ENCODE measurements around the gene FBLN2.

The FBLN2 gene

GRCh38 chr3:13636874-13637273, 87.9 kb downstream of the FBLN2 start:
- Histone ChIP-seq H2BK5ac (ENCODE audit: low read length) (no peak overlapping the region), H4K91ac (ENCODE audit: low read depth, low read length, poor library complexity) (no peak overlapping the region), H3K4ac (ENCODE audit: low read length) (no peak overlapping the region), H3K18ac (ENCODE audit: low read length) (peak overlapping the region; percentile 32), H3K27me3 (ENCODE audit: control insufficient read depth in 3 of 3, insufficient read depth in 3 of 3, low read depth in 1 of 3, low read length in 3 of 3) (peaks cover 0 to 3% (median 0%) of the 10 kb centered on the region in 3 experiments), H3K9me3 (replicated peaks in 1 of 2; ENCODE audit: control insufficient read depth in 2 of 2, insufficient read depth in 1 of 2, low read depth in 1 of 2, low read length in 2 of 2) (no peaks in the 10 kb centered on the region), H3K4me1 (ENCODE audit: control insufficient read depth in 2 of 2, insufficient read depth in 1 of 2, low read depth in 1 of 2, low read length in 2 of 2) (peaks cover 4 to 6% of the 10 kb centered on the region in 2 donors), H3K27ac (replicated peaks; ENCODE audit: low read length) (no peak overlapping the region), H2BK120ac (ENCODE audit: low read depth, low read length) (no peak overlapping the region), H2BK15ac (ENCODE audit: low read length) (no peak overlapping the region), H3K36me3 (replicated peaks in 1 of 2; ENCODE audit: control insufficient read depth in 2 of 2, insufficient read depth in 2 of 2, low read length in 2 of 2) (no peaks in the 10 kb centered on the region), H4K8ac (ENCODE audit: low read depth, low read length) (no peak overlapping the region), H3K4me3 (ENCODE audit: low read length in 2 of 2) (no peak overlapping the region), H3K14ac (ENCODE audit: low read length) (no peak overlapping the region), H2AFZ (ENCODE audit: low read length) (no peak overlapping the region), H2BK12ac (ENCODE audit: low read length) (no peak overlapping the region), H3K79me1 (ENCODE audit: low read depth, low read length) (no peaks in the 10 kb centered on the region), H2AK5ac (ENCODE audit: low read depth, low read length) (no peak overlapping the region), H3K4me2 (ENCODE audit: insufficient read depth, low read length, poor library complexity, severe bottlenecking) (no peak overlapping the region), H3K23ac (ENCODE audit: low read depth, low read length, poor library complexity) (no peak overlapping the region), H3K9ac (ENCODE audit: low read depth, low read length, poor library complexity) (no peak overlapping the region)
- DNase-seq (ENCODE audit: low spot score): no peak
- no CpG with 5 or more reads among the region's 8 CpGs for WGBS, 2 donors (ENCODE audit: extremely low coverage in 2 of 2, insufficient read length in 2 of 2, insufficient replicate concordance in 1 of 2)

DNA sequence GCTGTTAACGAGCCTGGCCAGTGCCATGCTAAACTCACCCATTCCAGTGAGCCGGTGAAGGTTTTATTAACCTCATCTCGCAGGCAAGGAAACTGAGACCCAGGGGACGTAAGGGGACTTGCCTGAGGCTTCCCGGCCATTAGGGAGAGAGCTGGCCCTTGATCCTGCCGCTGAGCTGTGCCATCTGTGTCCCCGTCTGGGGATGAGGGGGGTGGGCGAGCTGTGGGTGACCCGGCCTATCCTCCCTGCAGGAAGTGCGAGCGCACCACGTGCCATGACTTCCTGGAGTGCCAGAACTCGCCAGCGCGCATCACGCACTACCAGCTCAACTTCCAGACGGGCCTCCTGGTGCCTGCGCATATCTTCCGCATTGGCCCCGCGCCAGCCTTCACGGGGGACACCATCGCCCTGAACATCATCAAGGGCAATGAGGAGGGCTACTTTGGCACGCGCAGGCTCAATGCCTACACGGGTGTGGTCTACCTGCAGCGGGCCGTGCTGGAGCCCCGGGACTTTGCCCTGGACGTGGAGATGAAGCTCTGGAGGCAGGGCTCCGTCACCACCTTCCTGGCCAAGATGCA, 88.5 kb downstream of the FBLN2 start:
- no peak overlapping the region for H2BK5ac ChIP-seq (ENCODE audit: low read length)
- H3K14ac ChIP-seq (ENCODE audit: low read length): peak overlapping the region; percentile 9
- H3K23ac ChIP-seq (ENCODE audit: low read depth, low read length, poor library complexity): peak overlapping the region; percentile 26
- H2AK5ac ChIP-seq (ENCODE audit: low read depth, low read length): peak overlapping the region; percentile 10
- H3K4me3 ChIP-seq (ENCODE audit: low read length in 2 of 2): no peak overlapping the region
- peaks cover 4 to 6% of the 10 kb centered on the region in 2 donors for H3K4me1 ChIP-seq (ENCODE audit: control insufficient read depth in 2 of 2, insufficient read depth in 1 of 2, low read depth in 1 of 2, low read length in 2 of 2)
- no peak overlapping the region for H4K91ac ChIP-seq (ENCODE audit: low read depth, low read length, poor library complexity)
- DNase-seq (ENCODE audit: low spot score): no peak
- no peak overlapping the region for H3K4me2 ChIP-seq (ENCODE audit: insufficient read depth, low read length, poor library complexity, severe bottlenecking)
- H3K4ac ChIP-seq (ENCODE audit: low read length): no peak overlapping the region
- peaks cover 0 to 3% (median 0%) of the 10 kb centered on the region in 3 experiments for H3K27me3 ChIP-seq (ENCODE audit: control insufficient read depth in 3 of 3, insufficient read depth in 3 of 3, low read depth in 1 of 3, low read length in 3 of 3)
- no peaks in the 10 kb centered on the region for H3K79me1 ChIP-seq (ENCODE audit: low read depth, low read length)
- H2BK12ac ChIP-seq (ENCODE audit: low read length): no peak overlapping the region
- WGBS, 2 donors (ENCODE audit: extremely low coverage in 2 of 2, insufficient read length in 2 of 2, insufficient replicate concordance in 1 of 2): no CpG with 5 or more reads among the region's 31 CpGs
- no peaks in the 10 kb centered on the region for H3K9me3 ChIP-seq (replicated peaks in 1 of 2; ENCODE audit: control insufficient read depth in 2 of 2, insufficient read depth in 1 of 2, low read depth in 1 of 2, low read length in 2 of 2)
- peak overlapping the region; percentile 33 for H3K9ac ChIP-seq (ENCODE audit: low read depth, low read length, poor library complexity)
- peak overlapping the region; percentile 81 for H2BK15ac ChIP-seq (ENCODE audit: low read length)
- no peaks in the 10 kb centered on the region for H3K36me3 ChIP-seq (replicated peaks in 1 of 2; ENCODE audit: control insufficient read depth in 2 of 2, insufficient read depth in 2 of 2, low read length in 2 of 2)
- H2AFZ ChIP-seq (ENCODE audit: low read length): no peak overlapping the region
- H3K27ac ChIP-seq (replicated peaks; ENCODE audit: low read length): no peak overlapping the region
- H2BK120ac ChIP-seq (ENCODE audit: low read depth, low read length): no peak overlapping the region
- H4K8ac ChIP-seq (ENCODE audit: low read depth, low read length): no peak overlapping the region
- peak overlapping the region; percentile 49 for H3K18ac ChIP-seq (ENCODE audit: low read length)

GRCh38 chr3:13637953-13638352, 89.0 kb downstream of the FBLN2 start:
- DNase-seq (ENCODE audit: low spot score): no peak
- no peak overlapping the region for H2BK12ac ChIP-seq (ENCODE audit: low read length)
- no peaks in the 10 kb centered on the region for H3K9me3 ChIP-seq (replicated peaks in 1 of 2; ENCODE audit: control insufficient read depth in 2 of 2, insufficient read depth in 1 of 2, low read depth in 1 of 2, low read length in 2 of 2)
- peak overlapping the region; percentile 9 for H3K14ac ChIP-seq (ENCODE audit: low read length)
- no peak overlapping the region for H3K18ac ChIP-seq (ENCODE audit: low read length)
- H2BK15ac ChIP-seq (ENCODE audit: low read length): peak overlapping the region; percentile 81
- H2BK5ac ChIP-seq (ENCODE audit: low read length): no peak overlapping the region
- peak overlapping the region; percentile 20 for H4K8ac ChIP-seq (ENCODE audit: low read depth, low read length)
- no CpG with 5 or more reads among the region's 12 CpGs for WGBS, 2 donors (ENCODE audit: extremely low coverage in 2 of 2, insufficient read length in 2 of 2, insufficient replicate concordance in 1 of 2)
- H3K23ac ChIP-seq (ENCODE audit: low read depth, low read length, poor library complexity): no peak overlapping the region
- no peak overlapping the region for H3K4me2 ChIP-seq (ENCODE audit: insufficient read depth, low read length, poor library complexity, severe bottlenecking)
- peaks cover 4 to 6% of the 10 kb centered on the region in 2 donors for H3K4me1 ChIP-seq (ENCODE audit: control insufficient read depth in 2 of 2, insufficient read depth in 1 of 2, low read depth in 1 of 2, low read length in 2 of 2)
- peaks cover 0 to 3% (median 0%) of the 10 kb centered on the region in 3 experiments for H3K27me3 ChIP-seq (ENCODE audit: control insufficient read depth in 3 of 3, insufficient read depth in 3 of 3, low read depth in 1 of 3, low read length in 3 of 3)
- H3K79me1 ChIP-seq (ENCODE audit: low read depth, low read length): no peaks in the 10 kb centered on the region
- H2AK5ac ChIP-seq (ENCODE audit: low read depth, low read length): no peak overlapping the region
- no peak overlapping the region for H4K91ac ChIP-seq (ENCODE audit: low read depth, low read length, poor library complexity)
- no peak overlapping the region for H2BK120ac ChIP-seq (ENCODE audit: low read depth, low read length)
- H3K27ac ChIP-seq (replicated peaks; ENCODE audit: low read length): no peak overlapping the region
- no peak overlapping the region for H2AFZ ChIP-seq (ENCODE audit: low read length)
- no peak overlapping the region for H3K4ac ChIP-seq (ENCODE audit: low read length)
- H3K36me3 ChIP-seq (replicated peaks in 1 of 2; ENCODE audit: control insufficient read depth in 2 of 2, insufficient read depth in 2 of 2, low read length in 2 of 2): no peaks in the 10 kb centered on the region
- H3K9ac ChIP-seq (ENCODE audit: low read depth, low read length, poor library complexity): no peak overlapping the region
- H3K4me3 ChIP-seq (ENCODE audit: low read length in 2 of 2): no peak overlapping the region

DNA sequence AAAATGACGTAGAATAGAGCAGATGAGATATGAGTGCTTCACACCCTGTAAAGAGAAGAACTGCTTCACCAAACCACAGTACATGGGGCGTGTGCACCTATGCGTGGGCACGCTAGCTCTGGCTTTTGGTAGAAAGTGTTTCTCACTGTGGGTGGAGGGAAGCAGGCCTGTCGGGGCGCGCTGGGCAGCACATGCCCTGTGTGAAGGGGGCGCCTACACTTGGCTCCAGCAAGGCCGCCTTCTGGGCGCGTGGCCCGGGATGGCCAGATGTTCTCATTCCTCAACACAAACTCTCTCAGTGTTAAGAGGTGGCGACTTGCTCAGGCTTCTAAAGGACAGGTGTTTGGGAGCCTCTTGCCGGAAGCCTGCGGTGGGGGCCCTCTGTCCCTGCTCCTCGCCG, 90.0 kb downstream of the FBLN2 start:
- H3K14ac ChIP-seq (ENCODE audit: low read length): no peak overlapping the region
- peak overlapping the region; percentile 50 for H2AK5ac ChIP-seq (ENCODE audit: low read depth, low read length)
- H3K23ac ChIP-seq (ENCODE audit: low read depth, low read length, poor library complexity): peak overlapping the region; percentile 11
- H2AFZ ChIP-seq (ENCODE audit: low read length): no peak overlapping the region
- no peak overlapping the region for H2BK5ac ChIP-seq (ENCODE audit: low read length)
- H3K4me1 ChIP-seq (ENCODE audit: control insufficient read depth in 2 of 2, insufficient read depth in 1 of 2, low read depth in 1 of 2, low read length in 2 of 2): peaks cover 4 to 6% of the 10 kb centered on the region in 2 donors
- no peaks in the 10 kb centered on the region for H3K79me1 ChIP-seq (ENCODE audit: low read depth, low read length)
- no peak for DNase-seq (ENCODE audit: low spot score)
- H2BK12ac ChIP-seq (ENCODE audit: low read length): no peak overlapping the region
- no peaks in the 10 kb centered on the region for H3K36me3 ChIP-seq (replicated peaks in 1 of 2; ENCODE audit: control insufficient read depth in 2 of 2, insufficient read depth in 2 of 2, low read length in 2 of 2)
- H4K8ac ChIP-seq (ENCODE audit: low read depth, low read length): peak overlapping the region; percentile 49
- H3K27me3 ChIP-seq (ENCODE audit: control insufficient read depth in 3 of 3, insufficient read depth in 3 of 3, low read depth in 1 of 3, low read length in 3 of 3): peaks cover 0 to 3% (median 0%) of the 10 kb centered on the region in 3 experiments
- WGBS, 2 donors (ENCODE audit: extremely low coverage in 2 of 2, insufficient read length in 2 of 2, insufficient replicate concordance in 1 of 2): no CpG with 5 or more reads among the region's 17 CpGs
- no peaks in the 10 kb centered on the region for H3K9me3 ChIP-seq (replicated peaks in 1 of 2; ENCODE audit: control insufficient read depth in 2 of 2, insufficient read depth in 1 of 2, low read depth in 1 of 2, low read length in 2 of 2)
- H3K9ac ChIP-seq (ENCODE audit: low read depth, low read length, poor library complexity): no peak overlapping the region
- no peak overlapping the region for H2BK120ac ChIP-seq (ENCODE audit: low read depth, low read length)
- H3K27ac ChIP-seq (replicated peaks; ENCODE audit: low read length): no peak overlapping the region
- H3K18ac ChIP-seq (ENCODE audit: low read length): peak overlapping the region; percentile 77
- no peak overlapping the region for H3K4me2 ChIP-seq (ENCODE audit: insufficient read depth, low read length, poor library complexity, severe bottlenecking)
- H3K4ac ChIP-seq (ENCODE audit: low read length): no peak overlapping the region
- H4K91ac ChIP-seq (ENCODE audit: low read depth, low read length, poor library complexity): no peak overlapping the region
- H2BK15ac ChIP-seq (ENCODE audit: low read length): no peak overlapping the region
- H3K4me3 ChIP-seq (ENCODE audit: low read length in 2 of 2): no peak overlapping the region

Measured in neuronal stem cell (in vitro differentiated cells).